H1 (cell line): Measurements from ENCODE around the gene ADAMTS16. TPM values are rescaled to one million over a fixed set of nuclear protein-coding genes. Genes with fewer than 3 reads are reported as not detected.

Experiments
- CTCF ChIA-PET: fragments of 300-600 bp; sonication (Branson Sonifier 250); formaldehyde crosslinking; loops from one replicate; lab custom pipeline; 2021; ENCODE audit not compliant: partially characterized antibody; lab: Charles Lee
- POLR2A ChIA-PET: fragments of 300-600 bp; sonication (Branson Sonifier 250); formaldehyde crosslinking; loops from one replicate; lab custom pipeline; 2021; ENCODE audit warnings: inconsistent platforms; ENCODE audit not compliant: partially characterized antibody; lab: Charles Lee
- DNase-seq, 2 experiments: peaks; one replicate each; pipeline versions ENCODE4 v3.0.0 to v3.0.0-alpha.2; 2010 to 2022; ENCODE audit warnings: low spot score in 2 of 2, low read depth in 1 of 2, mixed read lengths in 1 of 2
- FAIRE-seq: peaks from 2 replicates; lab custom pipeline; 2011; peaks lifted over from hg19 to GRCh38; lab: Jason Lieb, UNC
- H2AFZ ChIP-seq: 2 replicates; pipeline ENCODE4 v1.8.1; 2012; ENCODE audit warnings: low read length, inconsistent platforms
- H2AK5ac ChIP-seq: 2 replicates; pipeline ENCODE4 v1.6.1; 2013; ENCODE audit warnings: low read depth, low read length
- H2BK120ac ChIP-seq: replicated peaks from 2 replicates; pipeline ENCODE3; 2013; ENCODE audit warnings: low read depth, low read length, inconsistent platforms
- H2BK12ac ChIP-seq: 2 replicates; pipeline ENCODE4 v1.6.1; 2013; ENCODE audit warnings: low read depth, low read length
- H2BK15ac ChIP-seq: 2 replicates; pipeline ENCODE4 v1.6.1; 2013; ENCODE audit warnings: low read length
- H2BK20ac ChIP-seq: 2 replicates; pipeline ENCODE4 v1.6.1; 2013; ENCODE audit warnings: low read length
- H2BK5ac ChIP-seq: 2 replicates; pipeline ENCODE4 v1.6.1; 2013; ENCODE audit warnings: low read depth, low read length
- H3K14ac ChIP-seq: 2 replicates; pipeline ENCODE4 v1.6.1; 2013; ENCODE audit warnings: inconsistent platforms; ENCODE audit not compliant: insufficient read length
- H3K18ac ChIP-seq: 2 replicates; pipeline ENCODE4 v1.6.1; 2013; ENCODE audit warnings: low read length; ENCODE audit errors: extremely low read depth
- H3K23ac ChIP-seq: 2 replicates; pipeline ENCODE4 v1.6.1; 2013; ENCODE audit warnings: inconsistent platforms; ENCODE audit not compliant: insufficient read length
- H3K23me2 ChIP-seq: 2 replicates; pipeline ENCODE4 v1.6.1; 2013; ENCODE audit warnings: low read depth, low read length
- H3K27ac ChIP-seq: 2 replicates; pipeline ENCODE4 v1.6.1; 2011; ENCODE audit warnings: low read depth, low read length, inconsistent platforms
- H3K27me3 ChIP-seq, 4 experiments: replicated peaks in 1 of 4; 1 replicate in 1 of 4; 2 replicates in 3 of 4; pipeline versions ENCODE4 v1.6.1 to v1.8.1; 2011 to 2013; ENCODE audit warnings: low read length in 3 of 4, mild to moderate bottlenecking in 3 of 4, inconsistent platforms in 2 of 4, mixed read lengths in 2 of 4, moderate library complexity in 1 of 4; ENCODE audit not compliant: control insufficient read depth in 3 of 4, insufficient read depth in 3 of 4; ENCODE audit errors: extremely low read depth in 1 of 4
- H3K36me3 ChIP-seq, 4 experiments: 2 replicates each; pipeline versions ENCODE4 v1.6.1 to v1.8.1; 2011 to 2013; ENCODE audit warnings: mild to moderate bottlenecking in 4 of 4, low read length in 3 of 4, moderate library complexity in 2 of 4, control low read depth in 1 of 4, inconsistent platforms in 1 of 4; ENCODE audit not compliant: insufficient read depth in 4 of 4, control insufficient read depth in 2 of 4
- H3K4ac ChIP-seq: replicated peaks from 2 replicates; pipeline ENCODE3; 2013; ENCODE audit warnings: low read length, low read depth, mixed read lengths, inconsistent platforms; ENCODE audit not compliant: insufficient read length
- H3K4me1 ChIP-seq, 4 experiments: replicated peaks in 1 of 4; 1 replicate in 1 of 4; 2 replicates in 3 of 4; pipeline versions ENCODE4 v1.6.1 to v1.8.1; 2011 to 2013; ENCODE audit warnings: low read length in 3 of 4, inconsistent platforms in 2 of 4, mixed read lengths in 1 of 4; ENCODE audit not compliant: insufficient read depth in 4 of 4, control insufficient read depth in 3 of 4
- H3K4me2 ChIP-seq, 2 experiments: 2 replicates each; pipeline versions ENCODE4 v1.6.1 to v1.8.1; 2011 to 2013; ENCODE audit warnings: low read depth in 2 of 2, low read length in 2 of 2, control low read depth in 1 of 2, inconsistent platforms in 1 of 2, mild to moderate bottlenecking in 1 of 2; ENCODE audit not compliant: insufficient read depth in 1 of 2
- H3K4me3 ChIP-seq, 4 experiments: fragments of 200-600, 300-600 bp in 1 of 4; sonication (generic), shearing (Covaris generic), sonication (Bioruptor Twin) in 1 of 4; 2 replicates each; pipeline versions ENCODE4 v1.5.1 to v1.8.1; 2011 to 2016; ENCODE audit warnings: low read length in 4 of 4, low read depth in 3 of 4, control low read depth in 2 of 4, inconsistent platforms in 2 of 4, mild to moderate bottlenecking in 2 of 4, mixed read lengths in 1 of 4, moderate library complexity in 1 of 4; ENCODE audit not compliant: insufficient read depth in 2 of 4; ENCODE audit errors: extremely low read depth in 1 of 4
- H3K56ac ChIP-seq: replicated peaks from 2 replicates; pipeline ENCODE3; 2013; ENCODE audit warnings: low read depth, mild to moderate bottlenecking, mixed read lengths, low read length, inconsistent platforms; ENCODE audit not compliant: insufficient read length
- H3K79me1 ChIP-seq: 2 replicates; pipeline ENCODE4 v1.6.1; 2013; ENCODE audit warnings: low read depth, low read length, control low read depth
- H3K79me2 ChIP-seq, 2 experiments: 2 replicates each; pipeline versions ENCODE4 v1.6.1 to v1.8.1; 2012 to 2013; ENCODE audit warnings: low read length in 2 of 2, mild to moderate bottlenecking in 2 of 2, inconsistent platforms in 1 of 2; ENCODE audit not compliant: insufficient read depth in 2 of 2, control insufficient read depth in 1 of 2
- H3K9ac ChIP-seq, 4 experiments: replicated peaks in 1 of 4; 1 replicate in 1 of 4; 2 replicates in 3 of 4; pipeline versions ENCODE4 v1.6.1 to v1.8.1; 2011 to 2013; ENCODE audit warnings: low read depth in 3 of 4, low read length in 3 of 4, control low read depth in 2 of 4, mild to moderate bottlenecking in 2 of 4, moderate library complexity in 2 of 4, inconsistent platforms in 1 of 4; ENCODE audit errors: extremely low read depth in 1 of 4
- H3K9me3 ChIP-seq, 2 experiments: 2 replicates each; pipeline versions ENCODE4 v1.6.1 to v1.8.1; 2012 to 2013; ENCODE audit warnings: mild to moderate bottlenecking in 2 of 2, moderate library complexity in 2 of 2, control low read depth in 1 of 2, inconsistent platforms in 1 of 2, low read depth in 1 of 2, low read length in 1 of 2, mixed read lengths in 1 of 2; ENCODE audit not compliant: insufficient read depth in 2 of 2
- H4K20me1 ChIP-seq, 2 experiments: replicated peaks in 1 of 2; 2 replicates each; pipeline versions ENCODE3 to v1.8.1; 2011 to 2013; ENCODE audit warnings: inconsistent platforms in 2 of 2, low read length in 2 of 2, mild to moderate bottlenecking in 1 of 2; ENCODE audit not compliant: insufficient read depth in 2 of 2, control insufficient read depth in 1 of 2
- H4K5ac ChIP-seq: 2 replicates; pipeline ENCODE4 v1.6.1; 2013; ENCODE audit warnings: low read length, low read depth, mixed read lengths, inconsistent platforms; ENCODE audit not compliant: insufficient read length
- H4K8ac ChIP-seq: 2 replicates; pipeline ENCODE4 v1.8.0; 2013; ENCODE audit warnings: mild to moderate bottlenecking, moderate library complexity, low read length, inconsistent platforms; ENCODE audit not compliant: insufficient read depth; ENCODE audit errors: extremely low read depth
- H4K91ac ChIP-seq: replicated peaks from 2 replicates; pipeline ENCODE3; 2013; ENCODE audit warnings: low read length, mixed read lengths, inconsistent platforms; ENCODE audit not compliant: insufficient read length
- BACH1 ChIP-seq: IDR thresholded peaks from 2 replicates; pipeline ENCODE4 v1.6.1; 2012; ENCODE audit warnings: low read length, improper control_type of control experiment
- BCL11A ChIP-seq, 2 experiments: IDR thresholded peaks; one replicate each; pipeline ENCODE4 v1.6.1; 2011; ENCODE audit warnings: low read depth in 2 of 2, low read length in 2 of 2, mild to moderate bottlenecking in 2 of 2
- CBX5 ChIP-seq: fragments of 300-800, 300-1000 bp; sonication (generic); IDR thresholded peaks from 2 replicates; pipeline ENCODE4 v1.7.1; 2016; ENCODE audit warnings: antibody characterized with exemption, low read length, low read depth
- CTBP2 ChIP-seq: IDR thresholded peaks from 2 replicates; pipeline ENCODE4 v1.7.0; 2011; ENCODE audit warnings: borderline replicate concordance, mild to moderate bottlenecking, moderate library complexity, mixed read lengths, low read length; ENCODE audit not compliant: insufficient read depth, insufficient read length
- EGR1 ChIP-seq: IDR thresholded peaks from 2 replicates; pipeline ENCODE4 v1.6.1; 2011; ENCODE audit warnings: low read depth, low read length, borderline replicate concordance
- JUN ChIP-seq: IDR thresholded peaks from 2 replicates; pipeline ENCODE4 v1.6.1; 2011; ENCODE audit warnings: low read depth, mild to moderate bottlenecking, improper control_type of control experiment, low read length
- JUND ChIP-seq: IDR thresholded peaks from 2 replicates; pipeline ENCODE4 v1.6.1; 2011; ENCODE audit warnings: mild to moderate bottlenecking, improper control_type of control experiment, low read length
- NANOG ChIP-seq: IDR thresholded peaks from 2 replicates; pipeline ENCODE4 v1.6.1; 2011; ENCODE audit warnings: low read length, low read depth, mild to moderate bottlenecking, inconsistent platforms; ENCODE audit not compliant: insufficient read depth, poor library complexity, severe bottlenecking
- PHF8 ChIP-seq: fragments of 200-600 bp; sonication (generic); conservative IDR thresholded peaks from 2 replicates; pipeline ENCODE4 v1.7.1; 2012; ENCODE audit warnings: low read depth, mild to moderate bottlenecking, inconsistent platforms, low read length, moderate library complexity
- POLR2A ChIP-seq, 2 experiments: IDR thresholded peaks; 1 replicate in 1 of 2; 2 replicates in 1 of 2; pipeline ENCODE4 v1.6.1; 2011; ENCODE audit warnings: low read depth in 2 of 2, low read length in 2 of 2, mild to moderate bottlenecking in 2 of 2; ENCODE audit errors: control extremely low read depth in 1 of 2
- RBBP5 ChIP-seq: IDR thresholded peaks from 2 replicates; pipeline ENCODE4 v1.7.1; 2012; ENCODE audit warnings: low read depth, mild to moderate bottlenecking, inconsistent platforms, low read length, moderate library complexity, borderline replicate concordance
- SP4 ChIP-seq: IDR thresholded peaks from 2 replicates; pipeline ENCODE4 v1.6.1; 2012; ENCODE audit warnings: low read length, inconsistent platforms
- SUZ12 ChIP-seq: fragments of 200-600 bp; sonication (generic); IDR thresholded peaks from 2 replicates; pipeline ENCODE4 v1.6.1; 2012; ENCODE audit warnings: mild to moderate bottlenecking, inconsistent platforms, low read length, moderate library complexity, mixed read lengths
- ZNF274 ChIP-seq: IDR thresholded peaks from 2 replicates; pipeline ENCODE4 v1.7.0; 2012; ENCODE audit warnings: low read length, borderline replicate concordance; ENCODE audit errors: extremely low read depth
- polyA plus RNA-seq, 7 experiments: library from polyadenylated mRNA; depleted of rRNA in 3 of 7; stranded (reverse) in 5 of 7; unstranded in 2 of 7; fragments of >200 nt in 5 of 7; fragments of 200-250 nt in 2 of 7; gene quantifications; 1 replicate in 5 of 7; 2 replicates in 1 of 7; 4 replicates in 1 of 7; pipeline versions ENCODE4 v1.2.1 to v1.2.3, GENCODE V29; 2011 to 2013; ENCODE audit warnings: missing spikeins in 2 of 7, mixed read lengths in 2 of 7
- total RNA-seq: library from RNA; stranded (reverse); fragmentation: NEBNext Ultra II Directional; extraction: Animal tissue kit (Norgen Biotek cat#: 25700); gene quantifications from 2 replicates; pipeline ENCODE4 v1.2.1, GENCODE V29; 2021
- TF ChIP-seq, protein P1 (sequence below): IDR thresholded peaks from 2 replicates; pipeline ENCODE4 v1.6.1; 2012; ENCODE audit warnings: inconsistent platforms

Gene ADAMTS16
- total and polyA plus RNA-seq, 2 of the 8 experiments (the other 6 are each of a cell fraction or from before 2014, with no cell fraction given): 3.7 to 16.0 TPM

DNA sequence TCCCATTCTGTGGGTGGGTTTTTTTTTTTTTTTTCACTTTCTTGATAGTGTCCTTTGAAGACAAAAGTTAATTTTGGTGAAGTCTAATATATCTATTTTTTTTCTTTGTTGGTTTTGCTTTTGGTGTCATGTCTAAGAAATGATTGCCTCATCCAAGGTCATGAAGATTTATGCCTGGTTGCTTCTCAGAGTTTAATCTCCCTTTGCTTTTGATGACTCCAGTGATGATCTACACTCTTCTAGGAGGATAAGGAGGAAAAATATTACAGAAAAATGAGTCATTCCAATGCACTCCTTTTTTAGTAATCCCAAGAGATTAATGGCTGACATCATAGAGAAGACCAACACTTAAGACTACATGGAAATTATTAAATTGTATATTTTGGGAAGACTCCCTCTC, 202.7 kb downstream of the ADAMTS16 start:
- ChIA-PET CTCF (no interaction called here), POLR2A (no interaction called here)
- no peak for FAIRE-seq

More for the DNA sequence above, 202.7 kb downstream of the ADAMTS16 start:
- Histone ChIP-seq H3K4me2 (no peak overlapping the region), H3K4me1 (peaks cover 2 to 4% (median 3%) of the 10 kb centered on the region in 4 experiments; a peak in 6 of 7 replicates), H4K91ac (no peak overlapping the region), H4K5ac (no peak overlapping the region), H3K9ac (no peak overlapping the region), H2BK5ac (no peak overlapping the region), H3K9me3 (no peaks in the 10 kb centered on the region), H3K27me3 (no peaks in the 10 kb centered on the region), H3K23me2 (no peaks in the 10 kb centered on the region), H3K79me2 (no peaks in the 10 kb centered on the region), H2BK15ac (no peak overlapping the region), H2BK120ac (no peak overlapping the region), H3K18ac (no peak overlapping the region), H2BK12ac (no peak overlapping the region), H3K36me3 (no peaks in the 10 kb centered on the region), H2BK20ac (no peak overlapping the region), H3K27ac (no peak overlapping the region), H4K20me1 (no peaks in the 10 kb centered on the region), H3K4ac (no peak overlapping the region), H4K8ac (no peak overlapping the region), H3K23ac (no peak overlapping the region), H2AFZ (no peak overlapping the region), H3K79me1 (no peaks in the 10 kb centered on the region), H2AK5ac (no peak overlapping the region), H3K14ac (no peak overlapping the region), H3K56ac (no peak overlapping the region), H3K4me3 (no peak overlapping the region)
- TF ChIP-seq BCL11A (IDR thresholded peaks at IDR 0.05; ENCODE audit: low read depth in 2 of 2, low read length in 2 of 2): no peak
- TF ChIP-seq JUN: no peak
- TF ChIP-seq SP4: no peak
- no peak for TF ChIP-seq ZNF274
- TF ChIP-seq, protein P1, sequence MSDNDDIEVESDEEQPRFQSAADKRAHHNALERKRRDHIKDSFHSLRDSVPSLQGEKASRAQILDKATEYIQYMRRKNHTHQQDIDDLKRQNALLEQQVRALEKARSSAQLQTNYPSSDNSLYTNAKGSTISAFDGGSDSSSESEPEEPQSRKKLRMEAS: no peak
- TF ChIP-seq JUND: no peak
- TF ChIP-seq BACH1: no peak
- TF ChIP-seq CTBP2: no peak
- TF ChIP-seq SUZ12: no peak
- TF ChIP-seq POLR2A (IDR thresholded peaks at IDR 0.05; ENCODE audit: control extremely low read depth in 1 of 2, low read depth in 2 of 2, low read length in 2 of 2): no peak
- no peak for TF ChIP-seq NANOG
- TF ChIP-seq RBBP5: no peak
- no peak for TF ChIP-seq CBX5
- no peak for TF ChIP-seq PHF8
- no peak for TF ChIP-seq EGR1
- DNase-seq: no peak
